ENCODE data around the gene TEX261. TPM values are rescaled to one million over a fixed set of nuclear protein-coding genes. Genes with fewer than 3 reads are reported as not detected.

TEX261 gene
- total and polyA plus RNA-seq, 2 donors (not counting 3 experiments of a cell fraction or from before 2014, with no cell fraction given), result 71.2 to 98.1 TPM

DNA sequence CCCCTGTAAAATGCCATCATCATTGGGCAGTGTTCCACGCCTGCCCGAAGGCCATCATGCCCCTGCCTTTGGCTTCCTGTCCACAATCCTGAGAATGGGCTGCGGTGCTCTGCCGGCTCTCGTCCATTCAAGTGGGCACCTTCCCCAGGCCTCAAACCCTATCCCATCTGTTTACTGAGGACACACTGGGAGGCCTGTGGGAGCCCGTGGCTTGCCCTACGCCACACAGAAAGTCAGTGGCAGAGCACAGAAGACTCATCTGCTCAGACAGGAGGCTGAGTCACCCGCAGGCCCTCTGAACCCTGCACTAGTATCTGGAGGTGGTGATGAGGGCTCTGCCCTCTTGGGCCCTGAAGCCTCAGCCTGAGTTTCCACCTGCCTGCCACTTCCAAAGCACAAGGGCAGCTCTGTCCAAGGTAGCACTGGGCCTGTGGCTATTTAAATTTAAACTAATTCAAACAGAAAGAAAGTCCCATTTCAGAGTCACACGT, 35.4 kb downstream of the TEX261 start:
- TF ChIP-seq GATA2 (IDR thresholded peaks at IDR 0.05; ENCODE audit: insufficient read depth, insufficient read length, low read depth, low read length) (no peak), POLR2AphosphoS5 (IDR thresholded peaks at IDR 0.05; ENCODE audit: insufficient read depth, low read depth, low read length) (no peak), JUN (IDR thresholded peaks at IDR 0.05; ENCODE audit: borderline replicate concordance, insufficient read depth, insufficient read length, low read depth) (no peak)
- TF ChIP-seq, protein P1, sequence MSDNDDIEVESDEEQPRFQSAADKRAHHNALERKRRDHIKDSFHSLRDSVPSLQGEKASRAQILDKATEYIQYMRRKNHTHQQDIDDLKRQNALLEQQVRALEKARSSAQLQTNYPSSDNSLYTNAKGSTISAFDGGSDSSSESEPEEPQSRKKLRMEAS (IDR thresholded peaks at IDR 0.05; ENCODE audit: insufficient read depth, insufficient read length), result no peak
- Histone ChIP-seq H3K79me2 (ENCODE audit: control insufficient read depth, insufficient read depth, low read length) (no peaks in the 10 kb centered on the region), H3K9me1 (replicated peaks; ENCODE audit: control insufficient read depth, extremely low read depth, insufficient read depth, low read length) (no peaks in the 10 kb centered on the region), H3K27me3 (ENCODE audit: control insufficient read depth in 2 of 2, insufficient read depth in 2 of 2, low read length in 2 of 2) (peaks cover 22 to 32% of the 10 kb centered on the region in 2 experiments), H3K9me3 (replicated peaks; ENCODE audit: control insufficient read depth, insufficient read depth, low read length) (no peaks in the 10 kb centered on the region), H2AFZ (ENCODE audit: low read depth, low read length) (no peak overlapping the region), H3K4me3 (replicated peaks in 1 of 3; ENCODE audit: insufficient read depth in 1 of 3, low read depth in 1 of 3, low read length in 3 of 3) (no peak overlapping the region), H3K9ac (replicated peaks; ENCODE audit: extremely low read depth, insufficient read depth, low read length) (no peak overlapping the region), H4K20me1 (replicated peaks; ENCODE audit: control insufficient read depth, extremely low read depth, insufficient read depth, low read length) (no peaks in the 10 kb centered on the region), H3K4me1 (ENCODE audit: control insufficient read depth, extremely low read depth, insufficient read depth, low read length) (peaks cover 3% of the 10 kb centered on the region), H3K27ac (ENCODE audit: insufficient read depth, low read depth, low read length) (no peak overlapping the region), H3K36me3 (ENCODE audit: control insufficient read depth in 2 of 2, extremely low read depth in 1 of 2, insufficient read depth in 2 of 2, low read length in 2 of 2) (no peaks in the 10 kb centered on the region), H3K4me2 (ENCODE audit: insufficient read depth, low read length) (no peak overlapping the region)
- intact Hi-C loops (cut with micrococcal nuclease) (no loop called here), dilution Hi-C loops (cut with MboI; ENCODE audit: extremely low pct_ligation_motif_present, low sequenced_read_pairs) (no loop called here)
- POLR2A ChIA-PET, result no interaction called here
- BruUV-seq (replicated peaks), result no TSS peak
- DNase-seq (ENCODE audit: low read depth, low spot score) (no peak), FAIRE-seq (no peak)
- CTCF ChIA-PET, result interaction anchor here (1.4 to 10.3 kb wide), 3 partner anchors 9 to 86 kb away, joined by 3 to 84 read pairs (median 5); no protein-coding TSS in a partner anchor

DNA sequence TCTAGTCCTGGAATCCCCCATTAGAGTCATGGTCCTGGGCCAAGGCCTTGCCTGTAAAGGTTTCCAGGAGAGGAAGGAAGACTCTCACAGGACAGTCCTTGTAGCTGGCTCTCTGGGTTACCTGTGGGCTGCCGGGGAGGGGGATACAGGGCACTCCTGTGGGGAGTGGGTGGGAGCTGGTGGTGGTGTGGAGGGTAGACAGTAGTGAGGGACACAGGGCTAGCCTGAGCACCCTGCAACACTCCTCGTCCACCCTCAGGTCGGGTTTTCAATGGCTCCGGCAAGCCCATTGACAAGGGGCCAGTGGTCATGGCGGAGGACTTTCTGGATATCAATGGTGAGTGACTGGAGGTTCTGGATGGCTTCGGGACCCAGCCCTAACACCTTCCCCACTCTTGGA, 35.9 kb downstream of the TEX261 start:
- H3K4me1 ChIP-seq (ENCODE audit: control insufficient read depth, extremely low read depth, insufficient read depth, low read length), result peaks cover 3% of the 10 kb centered on the region
- FAIRE-seq, result no peak
- H3K27ac ChIP-seq (ENCODE audit: insufficient read depth, low read depth, low read length), result no peak overlapping the region
- no peak overlapping the region for H3K9ac ChIP-seq (replicated peaks; ENCODE audit: extremely low read depth, insufficient read depth, low read length)
- no TSS peak for BruUV-seq (replicated peaks)
- DNase-seq (ENCODE audit: low read depth, low spot score), result no peak
- no peaks in the 10 kb centered on the region for H4K20me1 ChIP-seq (replicated peaks; ENCODE audit: control insufficient read depth, extremely low read depth, insufficient read depth, low read length)
- H3K79me2 ChIP-seq (ENCODE audit: control insufficient read depth, insufficient read depth, low read length), result no peaks in the 10 kb centered on the region
- intact Hi-C loops (cut with micrococcal nuclease), result no loop called here
- POLR2A ChIA-PET, result no interaction called here
- H3K4me2 ChIP-seq (ENCODE audit: insufficient read depth, low read length), result no peak overlapping the region
- H3K36me3 ChIP-seq (ENCODE audit: control insufficient read depth in 2 of 2, extremely low read depth in 1 of 2, insufficient read depth in 2 of 2, low read length in 2 of 2), result no peaks in the 10 kb centered on the region
- H3K27me3 ChIP-seq (ENCODE audit: control insufficient read depth in 2 of 2, insufficient read depth in 2 of 2, low read length in 2 of 2), result peaks cover 21 to 32% of the 10 kb centered on the region in 2 experiments
- H3K9me1 ChIP-seq (replicated peaks; ENCODE audit: control insufficient read depth, extremely low read depth, insufficient read depth, low read length), result no peaks in the 10 kb centered on the region
- H3K4me3 ChIP-seq (replicated peaks in 1 of 3; ENCODE audit: insufficient read depth in 1 of 3, low read depth in 1 of 3, low read length in 3 of 3), result no peak overlapping the region
- dilution Hi-C loops (cut with MboI; ENCODE audit: extremely low pct_ligation_motif_present, low sequenced_read_pairs), result no loop called here
- CTCF ChIA-PET, result interaction anchor here (1.3 to 10.3 kb wide), 2 partner anchors 11 to 87 kb away, joined by 4 to 84 read pairs; no protein-coding TSS in a partner anchor
- TF ChIP-seq FOS (IDR thresholded peaks at IDR 0.05; ENCODE audit: borderline replicate concordance, insufficient read depth, low read length), result no peak
- no peak for TF ChIP-seq MYC (IDR thresholded peaks at IDR 0.05; ENCODE audit: low read depth, low read length)
- no peak for TF ChIP-seq GATA2 (IDR thresholded peaks at IDR 0.05; ENCODE audit: insufficient read depth, insufficient read length, low read depth, low read length)
- no peak for TF ChIP-seq POLR2A (IDR thresholded peaks at IDR 0.05; ENCODE audit: low read depth, low read length)
- TF ChIP-seq, protein P1 (IDR thresholded peaks at IDR 0.05; ENCODE audit: insufficient read depth, insufficient read length), result no peak
- TF ChIP-seq EZH2 (IDR thresholded peaks at IDR 0.05; ENCODE audit: borderline replicate concordance, low read depth, low read length, severe bottlenecking), result no peak
- TF ChIP-seq, protein P2, sequence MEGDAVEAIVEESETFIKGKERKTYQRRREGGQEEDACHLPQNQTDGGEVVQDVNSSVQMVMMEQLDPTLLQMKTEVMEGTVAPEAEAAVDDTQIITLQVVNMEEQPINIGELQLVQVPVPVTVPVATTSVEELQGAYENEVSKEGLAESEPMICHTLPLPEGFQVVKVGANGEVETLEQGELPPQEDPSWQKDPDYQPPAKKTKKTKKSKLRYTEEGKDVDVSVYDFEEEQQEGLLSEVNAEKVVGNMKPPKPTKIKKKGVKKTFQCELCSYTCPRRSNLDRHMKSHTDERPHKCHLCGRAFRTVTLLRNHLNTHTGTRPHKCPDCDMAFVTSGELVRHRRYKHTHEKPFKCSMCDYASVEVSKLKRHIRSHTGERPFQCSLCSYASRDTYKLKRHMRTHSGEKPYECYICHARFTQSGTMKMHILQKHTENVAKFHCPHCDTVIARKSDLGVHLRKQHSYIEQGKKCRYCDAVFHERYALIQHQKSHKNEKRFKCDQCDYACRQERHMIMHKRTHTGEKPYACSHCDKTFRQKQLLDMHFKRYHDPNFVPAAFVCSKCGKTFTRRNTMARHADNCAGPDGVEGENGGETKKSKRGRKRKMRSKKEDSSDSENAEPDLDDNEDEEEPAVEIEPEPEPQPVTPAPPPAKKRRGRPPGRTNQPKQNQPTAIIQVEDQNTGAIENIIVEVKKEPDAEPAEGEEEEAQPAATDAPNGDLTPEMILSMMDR (IDR thresholded peaks at IDR 0.05; ENCODE audit: extremely low read depth in 1 of 2, insufficient read depth in 1 of 2, low read depth in 1 of 2, low read length in 2 of 2), result no peak
- TF ChIP-seq POLR2AphosphoS5 (IDR thresholded peaks at IDR 0.05; ENCODE audit: insufficient read depth, low read depth, low read length), result no peak
- no peak for TF ChIP-seq JUN (IDR thresholded peaks at IDR 0.05; ENCODE audit: borderline replicate concordance, insufficient read depth, insufficient read length, low read depth)
- no peak overlapping the region for H2AFZ ChIP-seq (ENCODE audit: low read depth, low read length)
- H3K9me3 ChIP-seq (replicated peaks; ENCODE audit: control insufficient read depth, insufficient read depth, low read length), result no peaks in the 10 kb centered on the region

Measured in endothelial cell of umbilical vein (primary cell).